ENCODE results near the gene ZFP90. TPM values are rescaled to one million over a fixed set of nuclear protein-coding genes. Genes with fewer than 3 reads are reported as not detected.

The ZFP90 gene
- total RNA-seq, 4 donors from 2014 or later: 5.4 to 30.5 (median 10.6) TPM

GRCh38 chr16:68529608-68529930, 9.5 kb upstream of the ZFP90 start:
- TF ChIP-seq POLR2A (IDR thresholded peaks at IDR 0.05) (no peak), CTCF (IDR thresholded peaks at IDR 0.05) (no peak)
- Histone ChIP-seq H3K27me3 (no peaks in the 10 kb centered on the region), H3K9me3 (peaks cover 0 to 3% (median 0%) of the 10 kb centered on the region in 4 donors), H3K36me3 (no peaks in the 10 kb centered on the region), H3K27ac (peak overlapping the region in 1 of 4 donors; percentile 77), H3K4me3 (peak overlapping the region; percentile 73 to 94 (median 83)), H3K4me1 (peaks cover 0 to 16% (median 10%) of the 10 kb centered on the region in 4 donors)
- DNase-seq: no peak

DNA sequence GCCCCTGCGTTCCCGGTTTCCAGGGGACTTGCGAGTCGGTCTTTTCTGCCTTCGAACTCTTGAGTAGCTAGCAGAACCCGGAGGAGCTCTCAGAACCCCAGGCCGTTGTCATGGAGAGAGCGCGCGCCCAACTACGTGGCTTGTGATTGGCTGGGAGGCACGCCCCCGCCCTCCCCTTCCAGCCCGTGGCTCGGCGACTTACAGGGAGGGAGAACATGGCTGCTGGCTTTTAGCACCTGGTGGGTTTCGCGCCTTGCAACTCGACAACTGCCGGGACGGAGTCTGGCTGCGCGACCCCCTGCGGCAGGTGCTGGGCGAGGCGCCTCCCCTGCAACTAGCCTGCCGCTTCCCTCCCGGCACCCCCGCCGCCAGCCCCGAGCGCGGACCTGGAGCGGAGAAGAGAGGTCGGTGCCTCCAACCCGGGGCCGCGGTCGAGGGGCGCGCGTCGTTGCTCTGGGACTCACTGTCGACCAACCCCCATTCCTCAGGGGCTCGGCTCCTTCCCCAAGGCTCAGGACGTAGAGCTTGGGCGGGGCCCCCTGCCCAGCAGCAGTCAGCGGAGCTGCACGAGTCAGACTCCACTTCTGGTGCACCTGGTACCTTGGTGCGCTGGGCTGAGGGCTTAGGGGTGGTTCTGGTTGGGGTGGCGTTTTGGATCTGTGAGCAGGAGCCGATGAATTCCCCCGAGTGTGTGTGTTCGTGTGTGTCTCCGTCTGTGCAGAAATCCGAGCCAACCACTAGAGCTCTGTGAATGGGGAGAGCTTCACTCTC, 9.0 kb upstream of the ZFP90 start:
- H3K36me3 ChIP-seq: no peaks in the 10 kb centered on the region
- peak overlapping the region in 2 of 4 donors; percentile 41 to 77 for H3K27ac ChIP-seq
- no peaks in the 10 kb centered on the region for H3K27me3 ChIP-seq
- peaks cover 0 to 3% (median 0%) of the 10 kb centered on the region in 4 donors for H3K9me3 ChIP-seq
- peaks cover 0 to 16% (median 10%) of the 10 kb centered on the region in 4 donors for H3K4me1 ChIP-seq
- peak overlapping the region; percentile 73 to 94 (median 83) for H3K4me3 ChIP-seq
- DNase-seq: peak; percentile 90 to 96 (median 93)
- TF ChIP-seq CTCF (IDR thresholded peaks at IDR 0.05): no peak
- no peak for TF ChIP-seq POLR2A (IDR thresholded peaks at IDR 0.05)

DNA sequence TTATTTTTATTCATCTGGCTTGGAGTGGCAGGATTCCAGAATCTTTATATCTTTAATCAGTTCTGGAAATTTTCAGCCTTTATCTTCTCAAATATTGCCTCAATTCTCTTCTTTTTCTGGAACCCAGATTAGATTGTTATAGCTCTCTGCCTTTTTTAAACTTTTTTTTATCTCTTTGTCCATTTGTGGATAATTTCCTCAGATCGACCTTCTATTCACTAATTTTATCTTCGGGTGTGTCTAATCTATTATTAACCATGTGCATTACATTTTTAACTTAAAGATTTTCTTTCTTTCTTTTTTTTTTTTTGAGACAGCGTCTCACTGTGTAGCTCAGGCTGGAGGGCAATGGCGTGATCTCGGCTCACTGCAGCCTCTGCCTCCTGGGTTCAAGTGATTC, 5.2 kb upstream of the ZFP90 start:
- no peak for TF ChIP-seq CTCF (IDR thresholded peaks at IDR 0.05)
- TF ChIP-seq POLR2A (IDR thresholded peaks at IDR 0.05): no peak
- Histone ChIP-seq H3K27ac (no peak overlapping the region), H3K27me3 (no peaks in the 10 kb centered on the region), H3K4me1 (peaks cover 0 to 13% (median 7%) of the 10 kb centered on the region in 4 donors), H3K9me3 (peaks cover 0 to 3% (median 0%) of the 10 kb centered on the region in 4 donors), H3K4me3 (no peak overlapping the region), H3K36me3 (no peaks in the 10 kb centered on the region)
- no peak for DNase-seq

GRCh38 chr16:68535331-68535730, 3.8 kb upstream of the ZFP90 start:
- Histone ChIP-seq H3K27me3 (no peaks in the 10 kb centered on the region), H3K9me3 (no peaks in the 10 kb centered on the region), H3K4me3 (no peak overlapping the region), H3K36me3 (no peaks in the 10 kb centered on the region), H3K4me1 (peaks cover 0 to 11% (median 4%) of the 10 kb centered on the region in 4 donors), H3K27ac (no peak overlapping the region)
- no peak for TF ChIP-seq POLR2A (IDR thresholded peaks at IDR 0.05)
- TF ChIP-seq CTCF (IDR thresholded peaks at IDR 0.05): no peak
- DNase-seq: no peak

GRCh38 chr16:68539711-68540239, 684 bp downstream of the ZFP90 start:
- Histone ChIP-seq H3K27me3 (no peaks in the 10 kb centered on the region), H3K4me1 (peaks cover 0 to 6% (median 3%) of the 10 kb centered on the region in 4 donors), H3K4me3 (peak overlapping the region; percentile 77 to 99 (median 91)), H3K36me3 (no peaks in the 10 kb centered on the region), H3K9me3 (no peaks in the 10 kb centered on the region), H3K27ac (peak overlapping the region; percentile 78 to 90 (median 80))
- DNase-seq: no peak
- TF ChIP-seq CTCF (IDR thresholded peaks at IDR 0.05) (no peak), POLR2A (IDR thresholded peaks at IDR 0.05) (no peak)
